Osteocyte (in vitro differentiated cells): ENCODE measurements around the gene CPA1. TPM values are rescaled to one million over a fixed set of nuclear protein-coding genes. Genes with fewer than 3 reads are reported as not detected.

Experiments
- DNase-seq: peaks from one replicate; pipeline ENCODE4 v3.0.0; 2021; ENCODE audit warnings: mixed read lengths; ENCODE audit not compliant: unreplicated experiment; ENCODE audit errors: extremely low spot score
- H3K27ac Mint-ChIP-seq: one replicate; pipeline ENCODE4 v1.8.0; 2021; ENCODE audit warnings: mild to moderate bottlenecking, mixed read lengths; ENCODE audit not compliant: unreplicated experiment
- H3K27me3 Mint-ChIP-seq: one replicate; pipeline ENCODE4 v1.8.0; 2021; ENCODE audit warnings: mixed read lengths; ENCODE audit not compliant: unreplicated experiment
- H3K36me3 Mint-ChIP-seq: one replicate; pipeline ENCODE4 v1.8.0; 2021; ENCODE audit warnings: mixed read lengths; ENCODE audit not compliant: unreplicated experiment
- H3K4me1 Mint-ChIP-seq: one replicate; pipeline ENCODE4 v1.8.0; 2021; ENCODE audit warnings: mixed read lengths; ENCODE audit not compliant: unreplicated experiment
- H3K4me3 Mint-ChIP-seq: one replicate; pipeline ENCODE4 v1.8.0; 2021; ENCODE audit warnings: mild to moderate bottlenecking, moderate library complexity, mixed read lengths; ENCODE audit not compliant: unreplicated experiment
- H3K9me3 Mint-ChIP-seq: one replicate; pipeline ENCODE4 v1.8.0; 2021; ENCODE audit warnings: mixed read lengths; ENCODE audit not compliant: unreplicated experiment
- CTCF ChIP-seq: fragments of 200-600 bp; sonication (generic); IDR thresholded peaks from 2 replicates; pipeline ENCODE4 v1.5.0; 2021; ENCODE audit warnings: antibody characterized with exemption, mild to moderate bottlenecking, moderate library complexity
- total RNA-seq: library from RNA; stranded (reverse); gene quantifications from 2 replicates; pipeline ENCODE4 v1.2.1, GENCODE V29; 2021

The CPA1 gene
- total RNA-seq, 1 donor from 2014 or later: not detected

- Mint-ChIP-seq H3K4me3 (no peak overlapping the region), H3K27ac (no peak overlapping the region), H3K9me3 (no peaks in the 10 kb centered on the region), H3K27me3 (no peaks in the 10 kb centered on the region), H3K4me1 (peaks cover 17% of the 10 kb centered on the region), H3K36me3 (peaks cover 1% of the 10 kb centered on the region)
- DNase-seq: no peak
- no peak for TF ChIP-seq CTCF
Measured at GRCh38 chr7:130436253-130436652, 56.0 kb downstream of the CPA1 start.

Other genes starting within 250 kb of the CPA1 start
- 22.7 and 23.4 TPM in 2 replicates for gene TMEM209, start 175.1 kb upstream of the CPA1 start, total RNA-seq
- gene SSMEM1, start 172.6 kb upstream of the CPA1 start, total RNA-seq: not detected in 2 replicates
- not detected in 2 replicates for gene CPA2, start 113.6 kb upstream of the CPA1 start, total RNA-seq
- gene CPA4, start 87.3 kb upstream of the CPA1 start, total RNA-seq: 23.6 and 24.7 TPM in 2 replicates
- gene CPA5, start 35.7 kb upstream of the CPA1 start, total RNA-seq: 0.51 TPM in 1 of 2 replicates, not detected in the other
- 16.4 and 24.1 TPM in 2 replicates for gene CEP41, start 60.5 kb downstream of the CPA1 start, total RNA-seq
- 367 and 380 TPM in 2 replicates for gene MEST, start 111.6 kb downstream of the CPA1 start, total RNA-seq